GM23338 (cell line): ENCODE results near the gene FOXN1. TPM values are rescaled to one million over a fixed set of nuclear protein-coding genes. Genes with fewer than 3 reads are reported as not detected.

Experiments
- ATAC-seq: fragments of 200-7000 bp; cut with Tn5 transposase; 3 replicates; pipeline ENCODE4 v1.9.1; 2020
- DNase-seq: peaks from one replicate; pipeline ENCODE4 v3.0.0-alpha.2; 2015; ENCODE audit warnings: low spot score
- H2AFZ ChIP-seq: fragments of 200-600 bp; sonication (generic); 2 replicates; pipeline ENCODE4 v1.8.0; 2016; ENCODE audit warnings: antibody characterized with exemption, mild to moderate bottlenecking, moderate library complexity
- H3F3A ChIP-seq: fragments of 200-600 bp; sonication (generic); replicated peaks from 2 replicates; pipeline ENCODE4 v1.8.0; 2017; ENCODE audit warnings: antibody characterized with exemption, mixed run types, low read depth
- H3K27ac ChIP-seq: fragments of 200-600 bp; sonication (generic); 2 replicates; pipeline ENCODE4 v1.6.1; 2016; ENCODE audit warnings: low read depth
- H3K27me3 ChIP-seq: fragments of 200-600 bp; sonication (generic); 2 replicates; pipeline ENCODE4 v1.8.0; 2016; ENCODE audit warnings: mild to moderate bottlenecking, mixed run types, moderate library complexity; ENCODE audit not compliant: insufficient read depth
- H3K36me3 ChIP-seq: fragments of 200-600 bp; sonication (generic); 2 replicates; pipeline ENCODE4 v1.8.0; 2016; ENCODE audit warnings: mild to moderate bottlenecking; ENCODE audit not compliant: insufficient read depth
- H3K4me1 ChIP-seq: fragments of 200-600 bp; sonication (generic); 2 replicates; pipeline ENCODE4 v1.8.0; 2016; ENCODE audit warnings: mild to moderate bottlenecking, moderate library complexity; ENCODE audit not compliant: insufficient read depth
- H3K4me2 ChIP-seq: fragments of 200-600 bp; sonication (generic); 2 replicates; pipeline ENCODE4 v1.7.1; 2017; ENCODE audit warnings: mixed run types
- H3K4me3 ChIP-seq: fragments of 200-600 bp; sonication (generic); 2 replicates; pipeline ENCODE4 v1.6.1; 2016; ENCODE audit warnings: mixed run types
- H3K79me2 ChIP-seq: fragments of 200-600 bp; sonication (generic); replicated peaks from 2 replicates; pipeline ENCODE4 v1.8.0; 2017; ENCODE audit warnings: mild to moderate bottlenecking; ENCODE audit not compliant: insufficient read depth
- H3K9me2 ChIP-seq: fragments of 200-600 bp; sonication (generic); 2 replicates; pipeline ENCODE4 v1.8.0; 2017; ENCODE audit not compliant: insufficient read depth
- H4K20me1 ChIP-seq: fragments of 200-600 bp; sonication (generic); replicated peaks from 2 replicates; pipeline ENCODE4 v1.8.0; 2017; ENCODE audit warnings: mild to moderate bottlenecking; ENCODE audit not compliant: insufficient read depth
- H3K27ac Mint-ChIP-seq: 2 replicates; pipeline ENCODE4 v1.8.0; 2020; ENCODE audit warnings: inconsistent platforms, mild to moderate bottlenecking, moderate library complexity, mixed read lengths
- H3K27me3 Mint-ChIP-seq: 3 replicates; pipeline ENCODE4 v1.8.0; 2022; ENCODE audit warnings: low read depth, mild to moderate bottlenecking, moderate library complexity, mixed read lengths, inconsistent platforms; ENCODE audit not compliant: insufficient read depth, poor library complexity
- H3K36me3 Mint-ChIP-seq: 3 replicates; pipeline ENCODE4 v1.8.0; 2021; ENCODE audit warnings: low read depth, mild to moderate bottlenecking, inconsistent platforms, moderate library complexity, mixed read lengths
- H3K4me1 Mint-ChIP-seq: 3 replicates; pipeline ENCODE4 v1.8.0; 2020; ENCODE audit warnings: mild to moderate bottlenecking, inconsistent platforms, mixed read lengths
- H3K4me3 Mint-ChIP-seq: 3 replicates; pipeline ENCODE4 v1.8.0; 2021; ENCODE audit warnings: moderate library complexity, mild to moderate bottlenecking, inconsistent platforms, mixed read lengths
- H3K9me3 Mint-ChIP-seq: 3 replicates; pipeline ENCODE4 v1.8.0; 2020; ENCODE audit warnings: moderate library complexity, mild to moderate bottlenecking, inconsistent platforms, mixed read lengths
- CREB1 ChIP-seq: fragments of 250-450 bp; sonication (Bioruptor Pico); IDR thresholded peaks from 2 replicates; pipeline ENCODE4 v1.5.0; 2020; ENCODE audit warnings: low read depth, mild to moderate bottlenecking, moderate library complexity
- ETS1 ChIP-seq: IDR thresholded peaks from 2 replicates; pipeline ENCODE4 v1.6.1; 2016; ENCODE audit warnings: antibody characterized with exemption
- EZH2 ChIP-seq: fragments of 200-600 bp; sonication (generic); IDR thresholded peaks from one replicate; pipeline ENCODE4 v1.8.0; 2017; ENCODE audit warnings: antibody characterized with exemption, mild to moderate bottlenecking, low read depth; ENCODE audit not compliant: unreplicated experiment
- EZH2phosphoT487 ChIP-seq: fragments of 200-600 bp; sonication (generic); IDR thresholded peaks from one replicate; pipeline ENCODE4 v1.8.1; 2018; ENCODE audit warnings: antibody characterized with exemption; ENCODE audit not compliant: unreplicated experiment
- ZNF114 ChIP-seq: fragments of 250-450 bp; sonication (Bioruptor Pico); IDR thresholded peaks from 2 replicates; pipeline ENCODE4 v1.5.0; 2020; ENCODE audit warnings: mild to moderate bottlenecking, moderate library complexity
- polyA plus RNA-seq: library from polyadenylated mRNA; unstranded; fragments of >200 nt; fragmentation: Nextera tagmentation; extraction: Ambion mirVana; gene quantifications from 2 replicates; pipeline ENCODE4 v1.2.1, GENCODE V29; 2016
- total RNA-seq: library from RNA; depleted of rRNA; stranded (reverse); fragments of >200 nt; shearing (Covaris generic); gene quantifications from 2 replicates; pipeline ENCODE4 v1.2.3, GENCODE V29; 2014
- TF ChIP-seq, protein P1 (sequence below), 2 experiments: fragments of 200-600 bp in 1 of 2; sonication (generic) in 1 of 2; conservative IDR thresholded peaks; 2 replicates each; pipeline versions ENCODE4 v1.5.1 to v1.6.1; 2016 to 2017; ENCODE audit warnings: antibody characterized with exemption in 2 of 2, low read depth in 2 of 2, mild to moderate bottlenecking in 2 of 2, moderate library complexity in 1 of 2

Gene FOXN1
- total and polyA plus RNA-seq, 2 experiments from 2014 or later: not detected

DNA sequence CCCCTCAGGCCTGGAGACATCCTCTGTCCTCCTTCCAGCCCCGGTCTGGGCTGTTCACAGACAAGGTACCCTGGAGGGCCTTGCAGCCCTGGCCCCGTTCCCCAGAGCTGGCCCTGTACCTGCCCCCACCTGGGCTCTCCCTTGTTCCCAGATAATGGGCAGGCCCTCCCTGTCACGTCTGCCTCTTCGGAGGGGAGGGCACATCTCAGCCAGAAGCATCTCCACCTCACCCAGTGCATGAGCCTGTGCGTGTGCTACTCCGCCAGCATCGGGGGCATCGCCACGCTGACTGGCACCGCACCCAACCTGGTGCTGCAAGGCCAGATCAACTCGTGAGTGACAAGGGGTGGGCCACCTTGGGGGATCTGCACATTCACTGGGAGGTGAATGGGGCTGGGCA, 14.9 kb upstream of the FOXN1 start (continued):
- no peak for TF ChIP-seq EZH2phosphoT487
- TF ChIP-seq ZNF114 (CRISPR knock-in tag): no peak
- no peak for TF ChIP-seq ETS1

- no peaks in the 10 kb centered on the region for H3K9me3 Mint-ChIP-seq
- Histone ChIP-seq H3K4me3 (no peak overlapping the region), H3F3A (no peaks in the 10 kb centered on the region), H2AFZ (no peak overlapping the region), H3K4me2 (no peak overlapping the region), H3K79me2 (no peaks in the 10 kb centered on the region), H3K4me1 (no peaks in the 10 kb centered on the region), H4K20me1 (no peaks in the 10 kb centered on the region), H3K9me2 (no peaks in the 10 kb centered on the region), H3K36me3 (no peaks in the 10 kb centered on the region), H3K27me3 (no peaks in the 10 kb centered on the region), H3K27ac (no peak overlapping the region)
- DNase-seq (no peak), ATAC-seq (no peak)
- H3K27ac Mint-ChIP-seq: no peak overlapping the region
- H3K4me3 Mint-ChIP-seq: no peak overlapping the region
- no peaks in the 10 kb centered on the region for H3K4me1 Mint-ChIP-seq
- H3K36me3 Mint-ChIP-seq: no peaks in the 10 kb centered on the region
- no peak for TF ChIP-seq EZH2phosphoT487
- peaks cover 8% of the 10 kb centered on the region for H3K27me3 Mint-ChIP-seq
Measured at GRCh38 chr17:28491860-28492259, 14.3 kb upstream of the FOXN1 start.

- no peak overlapping the region for H3K4me3 Mint-ChIP-seq
- H3K4me1 ChIP-seq: peaks cover 4% of the 10 kb centered on the region; the same call in 1 of the 2 replicates
- H3K4me2 ChIP-seq: no peak overlapping the region
- ATAC-seq (no peak), DNase-seq (no peak)
- H3K9me2 ChIP-seq: no peaks in the 10 kb centered on the region
- H3K4me1 Mint-ChIP-seq: peaks cover 4% of the 10 kb centered on the region
- no peaks in the 10 kb centered on the region for H3F3A ChIP-seq
- TF ChIP-seq, protein P1, sequence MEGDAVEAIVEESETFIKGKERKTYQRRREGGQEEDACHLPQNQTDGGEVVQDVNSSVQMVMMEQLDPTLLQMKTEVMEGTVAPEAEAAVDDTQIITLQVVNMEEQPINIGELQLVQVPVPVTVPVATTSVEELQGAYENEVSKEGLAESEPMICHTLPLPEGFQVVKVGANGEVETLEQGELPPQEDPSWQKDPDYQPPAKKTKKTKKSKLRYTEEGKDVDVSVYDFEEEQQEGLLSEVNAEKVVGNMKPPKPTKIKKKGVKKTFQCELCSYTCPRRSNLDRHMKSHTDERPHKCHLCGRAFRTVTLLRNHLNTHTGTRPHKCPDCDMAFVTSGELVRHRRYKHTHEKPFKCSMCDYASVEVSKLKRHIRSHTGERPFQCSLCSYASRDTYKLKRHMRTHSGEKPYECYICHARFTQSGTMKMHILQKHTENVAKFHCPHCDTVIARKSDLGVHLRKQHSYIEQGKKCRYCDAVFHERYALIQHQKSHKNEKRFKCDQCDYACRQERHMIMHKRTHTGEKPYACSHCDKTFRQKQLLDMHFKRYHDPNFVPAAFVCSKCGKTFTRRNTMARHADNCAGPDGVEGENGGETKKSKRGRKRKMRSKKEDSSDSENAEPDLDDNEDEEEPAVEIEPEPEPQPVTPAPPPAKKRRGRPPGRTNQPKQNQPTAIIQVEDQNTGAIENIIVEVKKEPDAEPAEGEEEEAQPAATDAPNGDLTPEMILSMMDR (conservative IDR thresholded peaks at IDR 0.05; ENCODE audit: low read depth in 2 of 2): no peak
- TF ChIP-seq ZNF114 (CRISPR knock-in tag): no peak
- no peak for TF ChIP-seq EZH2
- no peak for TF ChIP-seq ETS1
- no peak for TF ChIP-seq CREB1 (CRISPR knock-in tag)
- no peaks in the 10 kb centered on the region for H3K36me3 ChIP-seq
- H3K27ac ChIP-seq: no peak overlapping the region
- H3K36me3 Mint-ChIP-seq: no peaks in the 10 kb centered on the region
- peaks cover 8% of the 10 kb centered on the region for H3K27me3 Mint-ChIP-seq
- H3K27me3 ChIP-seq: no peaks in the 10 kb centered on the region
- no peak overlapping the region for H2AFZ ChIP-seq
- no peak overlapping the region for H3K27ac Mint-ChIP-seq
- no peaks in the 10 kb centered on the region for H4K20me1 ChIP-seq
- no peaks in the 10 kb centered on the region for H3K79me2 ChIP-seq
- no peak overlapping the region for H3K4me3 ChIP-seq
- no peaks in the 10 kb centered on the region; the same call in 2 of the 3 replicates for H3K9me3 Mint-ChIP-seq
Measured at GRCh38 chr17:28492352-28493310, 13.5 kb upstream of the FOXN1 start.
